ENCODE data around the gene AASDH. TPM values are rescaled to one million over a fixed set of nuclear protein-coding genes. Genes with fewer than 3 reads are reported as not detected.

AASDH gene
- total and polyA plus RNA-seq, 4 donors: 2.7 to 13.3 (median 9.1) TPM

DNA sequence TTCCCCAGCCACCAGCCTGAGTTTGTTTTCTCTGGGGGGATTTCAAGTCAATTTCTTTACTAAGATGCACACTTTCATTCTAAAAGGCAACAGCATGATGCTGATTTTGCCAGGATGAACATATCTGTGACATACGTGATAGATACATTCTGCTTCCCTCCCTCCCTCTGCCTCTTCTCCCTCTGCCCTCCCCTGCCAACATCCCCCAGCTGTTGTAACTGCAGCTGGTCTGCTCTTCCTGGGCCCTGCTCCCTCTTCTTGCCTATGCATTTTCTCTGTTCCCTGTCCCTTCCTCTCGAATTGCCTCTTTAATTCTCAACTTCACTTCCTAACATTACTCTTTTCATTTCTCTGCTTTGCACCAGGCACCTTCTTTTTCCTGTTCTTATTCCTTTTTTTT, 83.4 kb downstream of the AASDH start:
- H3K9ac ChIP-seq (ENCODE audit: low read depth in 1 of 2, low read length in 2 of 2): no peak overlapping the region
- H3K27ac ChIP-seq (ENCODE audit: low read depth in 1 of 2, low read length in 2 of 2): no peak overlapping the region
- no peaks in the 10 kb centered on the region for H3K36me3 ChIP-seq (ENCODE audit: control insufficient read depth in 4 of 4, insufficient read depth in 3 of 4, low read depth in 1 of 4, low read length in 3 of 4)
- WGBS: 86% methylated on average over 2 of the region's 2 CpGs
- no peak for DNase-seq (ENCODE audit: low spot score)
- no peak for TF ChIP-seq HNF4G (IDR thresholded peaks at IDR 0.05)
- no peak for TF ChIP-seq REST (IDR thresholded peaks at IDR 0.05)
- TF ChIP-seq, protein P1, sequence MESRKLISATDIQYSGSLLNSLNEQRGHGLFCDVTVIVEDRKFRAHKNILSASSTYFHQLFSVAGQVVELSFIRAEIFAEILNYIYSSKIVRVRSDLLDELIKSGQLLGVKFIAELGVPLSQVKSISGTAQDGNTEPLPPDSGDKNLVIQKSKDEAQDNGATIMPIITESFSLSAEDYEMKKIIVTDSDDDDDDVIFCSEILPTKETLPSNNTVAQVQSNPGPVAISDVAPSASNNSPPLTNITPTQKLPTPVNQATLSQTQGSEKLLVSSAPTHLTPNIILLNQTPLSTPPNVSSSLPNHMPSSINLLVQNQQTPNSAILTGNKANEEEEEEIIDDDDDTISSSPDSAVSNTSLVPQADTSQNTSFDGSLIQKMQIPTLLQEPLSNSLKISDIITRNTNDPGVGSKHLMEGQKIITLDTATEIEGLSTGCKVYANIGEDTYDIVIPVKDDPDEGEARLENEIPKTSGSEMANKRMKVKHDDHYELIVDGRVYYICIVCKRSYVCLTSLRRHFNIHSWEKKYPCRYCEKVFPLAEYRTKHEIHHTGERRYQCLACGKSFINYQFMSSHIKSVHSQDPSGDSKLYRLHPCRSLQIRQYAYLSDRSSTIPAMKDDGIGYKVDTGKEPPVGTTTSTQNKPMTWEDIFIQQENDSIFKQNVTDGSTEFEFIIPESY (IDR thresholded peaks at IDR 0.05): no peak
- no peak for TF ChIP-seq SP1 (IDR thresholded peaks at IDR 0.05)
- TF ChIP-seq RAD21 (IDR thresholded peaks at IDR 0.05): no peak
- no peaks in the 10 kb centered on the region for H3K9me3 ChIP-seq (ENCODE audit: control insufficient read depth in 4 of 4, low read length in 3 of 4)
- H3K4me1 ChIP-seq (ENCODE audit: control insufficient read depth in 4 of 4, insufficient read depth in 4 of 4, low read length in 3 of 4): peaks cover 0 to 3% (median 0%) of the 10 kb centered on the region in 4 donors
- no peaks in the 10 kb centered on the region for H3K27me3 ChIP-seq (ENCODE audit: control insufficient read depth in 4 of 4, insufficient read depth in 4 of 4, low read length in 3 of 4)
- H3K4me3 ChIP-seq (ENCODE audit: low read depth in 1 of 3, low read length in 3 of 3): no peak overlapping the region

- Histone ChIP-seq H3K4me1 (ENCODE audit: control insufficient read depth in 4 of 4, insufficient read depth in 4 of 4, low read length in 3 of 4) (peaks cover 0 to 3% (median 0%) of the 10 kb centered on the region in 4 donors), H3K27ac (ENCODE audit: low read depth in 1 of 2, low read length in 2 of 2) (no peak overlapping the region), H3K9me3 (ENCODE audit: control insufficient read depth in 4 of 4, low read length in 3 of 4) (no peaks in the 10 kb centered on the region), H3K36me3 (ENCODE audit: control insufficient read depth in 4 of 4, insufficient read depth in 3 of 4, low read depth in 1 of 4, low read length in 3 of 4) (no peaks in the 10 kb centered on the region), H3K4me3 (ENCODE audit: low read depth in 1 of 3, low read length in 3 of 3) (no peak overlapping the region), H3K27me3 (ENCODE audit: control insufficient read depth in 4 of 4, insufficient read depth in 4 of 4, low read length in 3 of 4) (no peaks in the 10 kb centered on the region), H3K9ac (ENCODE audit: low read depth in 1 of 2, low read length in 2 of 2) (no peak overlapping the region)
- TF ChIP-seq SP1 (IDR thresholded peaks at IDR 0.05) (no peak), JUND (IDR thresholded peaks at IDR 0.05) (no peak), YY1 (IDR thresholded peaks at IDR 0.05) (no peak), HNF4G (IDR thresholded peaks at IDR 0.05) (no peak), RAD21 (IDR thresholded peaks at IDR 0.05) (no peak), HNF4A (conservative IDR thresholded peaks at IDR 0.05) (no peak), NR2F2 (IDR thresholded peaks at IDR 0.05) (no peak), TAF1 (conservative IDR thresholded peaks at IDR 0.05) (no peak), MAX (IDR thresholded peaks at IDR 0.05) (no peak), REST (IDR thresholded peaks at IDR 0.05) (no peak), GABPA (IDR thresholded peaks at IDR 0.05 in 1 of 2, conservative IDR thresholded peaks at IDR 0.05 in 1 of 2) (no peak), ATF3 (IDR thresholded peaks at IDR 0.05) (no peak), FOXA1 (IDR thresholded peaks at IDR 0.05) (no peak), RXRA (IDR thresholded peaks at IDR 0.05) (no peak), EGR1 (IDR thresholded peaks at IDR 0.05; ENCODE audit: low read depth in 2 of 2) (no peak), FOXA2 (IDR thresholded peaks at IDR 0.05) (no peak)
- TF ChIP-seq, protein P2, sequence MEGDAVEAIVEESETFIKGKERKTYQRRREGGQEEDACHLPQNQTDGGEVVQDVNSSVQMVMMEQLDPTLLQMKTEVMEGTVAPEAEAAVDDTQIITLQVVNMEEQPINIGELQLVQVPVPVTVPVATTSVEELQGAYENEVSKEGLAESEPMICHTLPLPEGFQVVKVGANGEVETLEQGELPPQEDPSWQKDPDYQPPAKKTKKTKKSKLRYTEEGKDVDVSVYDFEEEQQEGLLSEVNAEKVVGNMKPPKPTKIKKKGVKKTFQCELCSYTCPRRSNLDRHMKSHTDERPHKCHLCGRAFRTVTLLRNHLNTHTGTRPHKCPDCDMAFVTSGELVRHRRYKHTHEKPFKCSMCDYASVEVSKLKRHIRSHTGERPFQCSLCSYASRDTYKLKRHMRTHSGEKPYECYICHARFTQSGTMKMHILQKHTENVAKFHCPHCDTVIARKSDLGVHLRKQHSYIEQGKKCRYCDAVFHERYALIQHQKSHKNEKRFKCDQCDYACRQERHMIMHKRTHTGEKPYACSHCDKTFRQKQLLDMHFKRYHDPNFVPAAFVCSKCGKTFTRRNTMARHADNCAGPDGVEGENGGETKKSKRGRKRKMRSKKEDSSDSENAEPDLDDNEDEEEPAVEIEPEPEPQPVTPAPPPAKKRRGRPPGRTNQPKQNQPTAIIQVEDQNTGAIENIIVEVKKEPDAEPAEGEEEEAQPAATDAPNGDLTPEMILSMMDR (IDR thresholded peaks at IDR 0.05; ENCODE audit: low read depth, low read length, missing input control): no peak
- TF ChIP-seq, protein P1 (IDR thresholded peaks at IDR 0.05): no peak
- WGBS: 53% methylated on average over 3 of the region's 3 CpGs
- no peak for DNase-seq (ENCODE audit: low spot score)
Observed at GRCh38 chr4:56302760-56303159, 84.5 kb downstream of the AASDH start.
